Stimulated activated CD4-positive, alpha-beta T cell treated with anti-CD3 and anti-CD28 coated beads, Interleukin-4, amount 100 ng/mL, for 48 hours (primary cell): ENCODE measurements around the gene ALG12.

Experiments
- DNase-seq, 2 donors: peaks; one replicate each; pipeline ENCODE4 v3.0.0-alpha.2; 2020; ENCODE audit warnings: low read depth in 2 of 2

Gene ALG12

DNA sequence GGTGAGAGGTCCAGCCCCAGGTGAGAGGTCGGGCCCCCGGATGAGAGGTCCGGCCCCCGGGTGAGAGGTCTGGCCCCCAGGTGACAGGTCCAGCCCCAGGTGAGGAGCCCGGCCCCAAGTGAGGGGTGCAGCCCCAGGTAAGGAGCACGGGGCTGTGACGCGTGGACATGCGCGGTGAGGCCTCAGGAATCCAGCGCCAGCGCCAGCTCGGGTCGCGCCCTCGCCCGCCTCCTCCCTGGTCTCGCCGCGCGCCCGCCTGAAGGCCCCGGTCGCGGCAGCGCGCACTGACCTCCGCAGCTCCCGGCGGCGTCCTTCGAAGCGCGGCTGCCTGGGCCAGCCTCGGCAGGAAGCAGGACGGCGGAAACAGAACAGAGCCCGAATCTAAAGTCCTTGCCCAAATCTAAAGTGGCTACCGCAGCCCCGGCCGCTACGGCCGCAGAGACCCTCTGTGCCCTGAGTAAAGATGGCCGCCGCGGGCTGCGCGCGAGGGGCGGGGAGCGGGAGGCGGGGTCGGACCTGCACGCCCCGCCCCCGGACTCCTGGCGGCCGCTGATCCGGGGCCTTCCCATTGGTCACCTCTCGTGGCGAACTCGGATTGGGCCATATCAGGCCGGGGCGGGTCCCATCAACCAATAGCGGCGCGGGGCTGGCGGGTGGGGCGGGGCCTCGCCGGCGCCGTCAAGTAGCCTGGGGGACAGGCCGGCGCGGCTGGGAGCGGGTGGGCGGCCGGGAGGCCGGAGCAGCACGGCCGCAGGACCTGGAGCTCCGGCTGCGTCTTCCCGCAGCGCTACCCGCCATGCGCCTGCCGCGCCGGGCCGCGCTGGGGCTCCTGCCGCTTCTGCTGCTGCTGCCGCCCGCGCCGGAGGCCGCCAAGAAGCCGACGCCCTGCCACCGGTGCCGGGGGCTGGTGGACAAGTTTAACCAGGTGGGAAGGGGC, at the start of gene ALG12, which contains the start of gene CRELD2:
TSS of gene ALG12 (minus strand) at position 465 of the 937 bp plus-strand sequence. CDS start 4,673 bp downstream, outside the sequence.
TSS of gene CRELD2 (plus strand) at position 661 of the 937 bp plus-strand sequence. CDS start at position 797, 136 bp downstream.
- peak; percentile 96 to 97 for DNase-seq

- no peak for DNase-seq
Measured at GRCh38 chr22:49967706-49968208, 49.5 kb upstream of the ALG12 start.

DNA sequence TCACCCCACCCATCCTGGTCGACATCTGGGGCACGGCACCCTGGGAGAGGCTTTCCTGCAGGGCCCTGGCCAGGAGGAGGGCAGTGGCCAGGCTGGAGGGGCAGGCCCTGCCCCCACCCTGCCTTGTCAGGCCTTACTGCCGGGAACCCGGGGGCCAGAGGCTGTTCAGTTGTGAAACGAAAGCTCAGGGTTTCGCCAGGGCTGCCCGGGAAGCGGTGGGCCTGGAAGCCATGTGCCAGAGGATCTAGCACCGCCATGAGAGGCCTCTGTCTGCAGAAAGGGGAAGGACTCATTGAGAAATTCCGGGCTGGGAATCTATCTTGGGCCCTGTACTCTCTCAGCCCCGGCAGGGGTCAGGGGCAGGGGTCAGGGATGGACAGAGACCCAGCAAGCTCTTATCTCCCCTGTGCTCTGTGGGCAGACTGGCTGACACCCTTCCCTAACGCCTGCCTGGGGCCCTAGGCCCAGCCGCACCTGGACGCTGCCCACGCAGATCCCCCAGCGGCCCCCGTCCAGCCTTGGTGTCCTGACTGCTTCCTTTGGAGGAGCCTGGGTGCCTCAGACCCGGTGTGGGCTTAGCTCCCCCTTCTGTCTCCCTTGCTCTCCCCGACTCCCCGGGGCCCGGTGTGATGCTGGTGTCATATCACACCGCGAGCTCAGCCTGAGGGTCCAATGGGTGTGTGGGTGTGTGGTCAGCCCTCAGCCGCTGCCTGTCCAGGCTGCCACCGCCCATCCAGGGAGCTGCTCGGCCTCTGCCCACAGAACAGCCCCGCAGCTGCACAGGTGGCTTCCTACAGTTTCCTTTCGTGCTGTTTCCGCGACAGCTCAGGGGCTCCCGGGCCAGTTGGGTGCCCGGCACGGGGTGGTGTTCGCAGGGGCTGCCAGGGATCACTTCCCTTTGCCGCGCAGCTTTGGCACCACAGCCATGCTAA, 48.8 kb upstream of the ALG12 start:
- no peak for DNase-seq

- DNase-seq, result no peak
Measured at GRCh38 chr22:49966041-49966773, 48.0 kb upstream of the ALG12 start.

DNA sequence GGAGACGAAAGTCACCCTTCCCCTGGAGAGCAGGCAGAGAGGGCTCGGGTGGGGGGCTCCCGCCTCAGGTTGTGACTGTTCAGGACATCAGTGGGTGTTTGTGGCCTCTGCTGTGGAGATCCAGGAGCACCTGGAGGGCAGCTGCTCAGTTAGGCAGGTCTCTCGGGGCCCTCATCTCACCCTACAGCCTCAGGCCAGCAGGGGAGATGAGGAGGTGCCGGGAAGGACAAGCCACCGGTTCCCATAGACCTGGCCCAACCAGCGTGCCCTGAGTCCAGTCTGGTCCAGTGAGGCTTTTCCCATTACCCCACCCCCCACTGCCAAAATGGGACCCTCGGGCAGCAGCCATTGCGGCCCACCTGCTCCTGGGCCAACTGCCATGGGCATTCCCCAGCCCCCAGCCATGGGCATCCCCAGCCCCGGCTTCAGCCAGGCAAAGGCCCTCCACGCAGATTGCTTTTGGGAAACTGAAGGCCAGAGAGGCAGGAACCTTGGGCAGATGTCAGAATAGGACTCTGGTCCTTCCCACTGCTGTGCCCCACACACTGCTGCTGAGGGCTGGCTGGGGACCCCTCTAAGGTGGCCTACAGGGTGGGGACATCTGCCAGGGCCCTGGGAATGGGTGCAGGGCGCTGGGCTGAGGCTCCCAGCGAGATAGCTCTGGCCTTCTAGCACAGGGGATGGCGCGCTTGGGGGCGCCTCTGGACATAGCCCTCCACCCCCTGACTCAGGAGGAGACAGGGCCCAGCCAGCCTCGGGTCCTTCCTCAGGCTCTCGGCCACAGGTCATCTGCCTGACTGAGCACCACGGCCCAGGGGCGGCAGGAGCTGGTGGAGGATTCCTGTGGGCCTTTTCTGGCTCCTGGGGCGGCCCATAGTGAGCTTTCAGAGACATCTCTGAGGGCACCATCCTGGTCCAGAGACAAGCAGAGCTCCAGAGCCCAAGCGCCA, 47.1 kb upstream of the ALG12 start:
- no peak for DNase-seq

GRCh38 chr22:49964136-49965090, 46.2 kb upstream of the ALG12 start:
- no peak for DNase-seq

DNA sequence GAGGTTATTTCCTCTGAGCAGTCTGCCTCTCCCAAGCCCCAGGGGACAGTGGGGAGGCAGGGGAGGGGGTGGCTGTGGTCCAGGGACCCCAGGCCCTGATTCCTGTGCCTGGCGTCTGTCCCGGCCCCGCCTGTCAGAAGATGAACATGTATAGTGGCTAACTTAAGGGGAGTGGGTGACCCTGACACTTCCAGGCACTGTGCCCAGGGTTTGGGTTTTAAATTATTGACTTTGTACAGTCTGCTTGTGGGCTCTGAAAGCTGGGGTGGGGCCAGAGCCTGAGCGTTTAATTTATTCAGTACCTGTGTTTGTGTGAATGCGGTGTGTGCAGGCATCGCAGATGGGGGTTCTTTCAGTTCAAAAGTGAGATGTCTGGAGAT, 45.4 kb upstream of the ALG12 start:
- no peak for DNase-seq

DNA sequence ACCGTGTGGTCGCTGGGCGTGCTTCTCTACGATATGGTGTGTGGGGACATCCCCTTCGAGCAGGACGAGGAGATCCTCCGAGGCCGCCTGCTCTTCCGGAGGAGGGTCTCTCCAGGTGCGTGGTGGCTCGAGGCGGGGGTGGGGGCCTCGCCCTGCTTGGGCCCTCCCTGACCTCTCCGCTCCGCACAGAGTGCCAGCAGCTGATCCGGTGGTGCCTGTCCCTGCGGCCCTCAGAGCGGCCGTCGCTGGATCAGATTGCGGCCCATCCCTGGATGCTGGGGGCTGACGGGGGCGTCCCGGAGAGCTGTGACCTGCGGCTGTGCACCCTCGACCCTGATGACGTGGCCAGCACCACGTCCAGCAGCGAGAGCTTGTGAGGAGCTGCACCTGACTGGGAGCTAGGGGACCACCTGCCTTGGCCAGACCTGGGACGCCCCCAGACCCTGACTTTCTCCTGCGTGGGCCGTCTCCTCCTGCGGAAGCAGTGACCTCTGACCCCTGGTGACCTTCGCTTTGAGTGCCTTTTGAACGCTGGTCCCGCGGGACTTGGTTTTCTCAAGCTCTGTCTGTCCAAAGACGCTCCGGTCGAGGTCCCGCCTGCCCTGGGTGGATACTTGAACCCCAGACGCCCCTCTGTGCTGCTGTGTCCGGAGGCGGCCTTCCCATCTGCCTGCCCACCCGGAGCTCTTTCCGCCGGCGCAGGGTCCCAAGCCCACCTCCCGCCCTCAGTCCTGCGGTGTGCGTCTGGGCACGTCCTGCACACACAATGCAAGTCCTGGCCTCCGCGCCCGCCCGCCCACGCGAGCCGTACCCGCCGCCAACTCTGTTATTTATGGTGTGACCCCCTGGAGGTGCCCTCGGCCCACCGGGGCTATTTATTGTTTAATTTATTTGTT, 44.8 kb upstream of the ALG12 start:
- DNase-seq, result no peak

DNA sequence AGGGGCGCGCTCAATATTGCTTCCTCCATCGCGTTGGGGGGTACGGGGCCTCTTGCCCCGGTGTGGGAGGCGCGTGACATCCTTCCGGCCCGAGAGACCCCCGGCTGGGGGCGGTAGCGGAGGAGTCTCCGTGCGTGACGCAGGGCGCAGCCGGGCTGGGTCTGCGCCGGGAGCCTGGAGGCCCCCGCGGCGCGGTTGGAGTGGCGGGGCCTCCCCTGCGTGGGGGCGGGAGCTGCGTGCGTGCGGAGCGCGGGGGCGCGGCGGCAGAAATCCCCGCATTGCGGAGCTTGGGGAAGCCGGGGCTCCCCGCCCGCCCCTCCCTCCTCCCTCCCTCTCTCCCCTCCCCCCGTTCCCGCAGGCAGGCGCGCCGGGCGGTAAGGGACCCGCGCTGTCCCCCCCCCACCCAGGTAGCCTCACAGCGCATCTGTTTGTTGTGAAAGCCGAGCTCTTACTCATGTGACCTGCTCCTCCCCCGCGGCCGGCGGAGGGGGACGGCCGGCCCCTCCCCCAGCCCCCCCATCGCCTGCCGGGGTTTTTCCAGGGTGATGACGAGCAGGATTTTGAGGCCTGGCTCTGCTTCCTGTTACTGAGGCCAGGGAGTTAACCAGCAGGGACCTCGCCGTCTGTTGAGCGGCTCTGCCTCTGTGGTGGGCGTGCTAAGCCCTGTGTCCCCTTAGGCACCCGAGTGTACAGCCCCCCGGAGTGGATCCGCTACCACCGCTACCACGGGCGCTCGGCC, 43.9 kb upstream of the ALG12 start:
- peak; percentile 82 to 86 for DNase-seq

- no peak for DNase-seq
Measured at GRCh38 chr22:49961601-49962011, 43.4 kb upstream of the ALG12 start.

- DNase-seq, result no peak
Measured at GRCh38 chr22:49961005-49961600, 42.9 kb upstream of the ALG12 start.

DNA sequence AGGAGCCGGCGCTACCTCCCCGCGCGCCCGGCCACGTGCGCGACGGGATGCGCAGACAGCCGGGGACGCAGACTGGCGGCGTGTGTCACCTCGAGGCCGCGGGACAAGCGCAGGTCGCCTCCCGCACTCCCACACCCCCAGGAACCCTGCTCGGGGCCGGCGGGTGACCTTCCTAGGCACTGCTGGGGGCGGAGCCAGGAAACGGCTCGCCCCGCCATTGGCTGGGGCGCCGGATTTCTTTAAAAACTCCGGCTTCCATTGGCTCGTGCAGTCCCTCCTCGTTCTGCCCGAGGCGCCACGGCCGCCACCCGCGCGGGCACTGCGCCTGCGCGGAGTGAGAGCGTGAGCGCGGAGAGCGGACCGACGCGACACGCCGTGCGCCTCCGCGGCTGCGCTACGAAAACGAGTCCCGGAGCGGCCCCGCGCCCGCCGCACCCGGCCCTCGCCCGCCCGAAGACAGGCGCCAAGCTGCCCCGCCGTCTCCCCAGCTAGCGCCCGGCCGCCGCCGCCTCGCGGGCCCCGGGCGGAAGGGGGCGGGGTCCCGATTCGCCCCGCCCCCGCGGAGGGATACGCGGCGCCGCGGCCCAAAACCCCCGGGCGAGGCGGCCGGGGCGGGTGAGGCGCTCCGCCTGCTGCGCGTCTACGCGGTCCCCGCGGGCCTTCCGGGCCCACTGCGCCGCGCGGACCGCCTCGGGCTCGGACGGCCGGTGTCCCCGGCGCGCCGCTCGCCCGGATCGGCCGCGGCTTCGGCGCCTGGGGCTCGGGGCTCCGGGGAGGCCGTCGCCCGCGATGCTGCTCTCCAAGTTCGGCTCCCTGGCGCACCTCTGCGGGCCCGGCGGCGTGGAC, 42.1 kb upstream of the ALG12 start, which contains the start of gene PIM3:
TSS of gene PIM3 (plus strand) at position 614 of the 846 bp plus-strand sequence. CDS start at position 790, 176 bp downstream.
- DNase-seq, result peak; percentile 83 to 92

DNA sequence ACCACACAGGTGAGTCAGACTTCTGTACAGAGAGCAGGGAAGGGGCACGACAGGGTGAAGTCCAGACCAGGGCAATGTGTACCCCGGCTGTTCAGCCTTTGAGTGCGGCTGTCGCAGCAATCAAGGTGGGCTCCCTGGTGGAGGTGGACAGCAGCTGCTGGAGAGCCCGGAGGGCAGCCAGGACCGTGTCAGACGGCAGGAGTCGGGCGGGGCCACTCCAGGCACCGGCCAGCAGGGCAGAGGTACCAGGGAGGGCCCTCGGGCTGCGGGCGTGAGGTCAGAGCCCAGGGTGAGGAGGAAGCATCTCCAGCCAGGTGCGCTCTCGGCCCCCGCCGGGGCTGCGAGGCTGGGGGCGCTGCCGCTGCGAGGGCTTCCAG, 41.5 kb upstream of the ALG12 start:
- DNase-seq, result no peak

- no peak for DNase-seq
Measured at GRCh38 chr22:49958931-49959781, 40.9 kb upstream of the ALG12 start.

DNA sequence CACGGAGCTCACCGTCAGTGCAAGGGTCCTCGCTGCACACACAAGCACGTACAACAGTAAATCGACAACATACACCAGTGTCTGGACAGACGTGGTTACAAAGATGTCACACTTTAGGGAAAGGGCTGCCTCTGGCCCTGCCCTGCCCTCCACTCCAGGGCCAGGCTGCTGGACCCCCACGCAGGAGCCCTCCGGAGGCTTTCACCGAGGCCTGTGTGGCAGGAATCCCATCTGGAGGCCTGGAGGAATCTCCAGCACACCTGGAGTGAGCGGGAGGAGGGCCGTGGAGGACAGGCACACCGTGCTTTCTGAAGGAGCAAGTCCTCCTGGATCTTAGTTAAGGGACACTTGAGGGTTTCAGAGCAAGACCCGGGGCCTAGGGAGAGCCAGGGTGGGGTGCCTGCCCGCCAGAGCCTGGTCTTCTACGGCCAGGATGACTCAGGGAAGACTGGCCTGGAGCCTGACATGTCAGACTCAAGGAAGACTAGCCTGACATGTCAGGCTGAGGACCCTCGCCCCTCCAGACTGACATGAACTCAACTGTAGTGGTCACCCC, 40.2 kb upstream of the ALG12 start:
- no peak for DNase-seq
